ENCODE measurements around the gene PLEKHA7.
"Not testable (repeated sequence)": the region's sequence is repeated elsewhere in the genome, so short reads cannot be mapped to it uniquely, and the experiment has no call there.

The PLEKHA7 gene, protein sequence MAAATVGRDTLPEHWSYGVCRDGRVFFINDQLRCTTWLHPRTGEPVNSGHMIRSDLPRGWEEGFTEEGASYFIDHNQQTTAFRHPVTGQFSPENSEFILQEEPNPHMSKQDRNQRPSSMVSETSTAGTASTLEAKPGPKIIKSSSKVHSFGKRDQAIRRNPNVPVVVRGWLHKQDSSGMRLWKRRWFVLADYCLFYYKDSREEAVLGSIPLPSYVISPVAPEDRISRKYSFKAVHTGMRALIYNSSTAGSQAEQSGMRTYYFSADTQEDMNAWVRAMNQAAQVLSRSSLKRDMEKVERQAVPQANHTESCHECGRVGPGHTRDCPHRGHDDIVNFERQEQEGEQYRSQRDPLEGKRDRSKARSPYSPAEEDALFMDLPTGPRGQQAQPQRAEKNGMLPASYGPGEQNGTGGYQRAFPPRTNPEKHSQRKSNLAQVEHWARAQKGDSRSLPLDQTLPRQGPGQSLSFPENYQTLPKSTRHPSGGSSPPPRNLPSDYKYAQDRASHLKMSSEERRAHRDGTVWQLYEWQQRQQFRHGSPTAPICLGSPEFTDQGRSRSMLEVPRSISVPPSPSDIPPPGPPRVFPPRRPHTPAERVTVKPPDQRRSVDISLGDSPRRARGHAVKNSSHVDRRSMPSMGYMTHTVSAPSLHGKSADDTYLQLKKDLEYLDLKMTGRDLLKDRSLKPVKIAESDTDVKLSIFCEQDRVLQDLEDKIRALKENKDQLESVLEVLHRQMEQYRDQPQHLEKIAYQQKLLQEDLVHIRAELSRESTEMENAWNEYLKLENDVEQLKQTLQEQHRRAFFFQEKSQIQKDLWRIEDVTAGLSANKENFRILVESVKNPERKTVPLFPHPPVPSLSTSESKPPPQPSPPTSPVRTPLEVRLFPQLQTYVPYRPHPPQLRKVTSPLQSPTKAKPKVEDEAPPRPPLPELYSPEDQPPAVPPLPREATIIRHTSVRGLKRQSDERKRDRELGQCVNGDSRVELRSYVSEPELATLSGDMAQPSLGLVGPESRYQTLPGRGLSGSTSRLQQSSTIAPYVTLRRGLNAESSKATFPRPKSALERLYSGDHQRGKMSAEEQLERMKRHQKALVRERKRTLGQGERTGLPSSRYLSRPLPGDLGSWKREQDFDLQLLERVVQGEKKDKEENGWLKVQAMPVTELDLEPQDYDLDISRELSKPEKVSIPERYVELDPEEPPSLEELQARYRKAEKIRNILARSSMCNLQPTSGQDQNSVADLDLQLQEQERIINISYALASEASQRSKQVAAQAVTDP

DNA sequence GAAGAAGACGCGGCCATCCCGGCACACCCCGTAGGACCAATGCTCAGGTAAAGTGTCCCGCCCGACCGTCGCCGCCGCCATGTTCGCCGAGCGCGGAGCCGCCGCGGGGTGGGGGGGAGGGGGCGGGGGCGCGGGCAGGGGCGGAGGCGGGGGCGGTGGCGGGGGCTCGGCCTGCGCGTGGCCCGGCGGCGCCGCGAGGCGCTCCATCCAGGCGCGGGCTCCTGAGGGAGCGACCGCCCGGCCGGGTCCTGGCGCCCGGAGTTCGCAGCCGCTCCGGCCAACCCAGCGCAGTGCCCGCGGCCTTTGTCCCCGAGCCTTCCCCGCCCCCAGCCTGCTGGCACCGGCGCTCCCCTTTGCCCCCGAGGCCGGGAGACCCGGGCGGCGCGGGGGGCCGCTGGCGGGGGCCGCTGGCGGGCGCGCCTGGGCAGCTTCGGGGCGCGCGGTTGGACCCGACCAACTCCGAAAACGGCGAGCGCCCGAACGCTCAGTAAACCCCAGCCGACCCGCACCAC, at the start of gene PLEKHA7:
Gene PLEKHA7 (minus strand): TSS at position 94 of the 512 bp plus-strand sequence. CDS start 13 bp downstream, at position 81.
- in situ Hi-C loops (cut with MboI; ENCODE audit: low sequenced_read_pairs) = no loop called here

DNA sequence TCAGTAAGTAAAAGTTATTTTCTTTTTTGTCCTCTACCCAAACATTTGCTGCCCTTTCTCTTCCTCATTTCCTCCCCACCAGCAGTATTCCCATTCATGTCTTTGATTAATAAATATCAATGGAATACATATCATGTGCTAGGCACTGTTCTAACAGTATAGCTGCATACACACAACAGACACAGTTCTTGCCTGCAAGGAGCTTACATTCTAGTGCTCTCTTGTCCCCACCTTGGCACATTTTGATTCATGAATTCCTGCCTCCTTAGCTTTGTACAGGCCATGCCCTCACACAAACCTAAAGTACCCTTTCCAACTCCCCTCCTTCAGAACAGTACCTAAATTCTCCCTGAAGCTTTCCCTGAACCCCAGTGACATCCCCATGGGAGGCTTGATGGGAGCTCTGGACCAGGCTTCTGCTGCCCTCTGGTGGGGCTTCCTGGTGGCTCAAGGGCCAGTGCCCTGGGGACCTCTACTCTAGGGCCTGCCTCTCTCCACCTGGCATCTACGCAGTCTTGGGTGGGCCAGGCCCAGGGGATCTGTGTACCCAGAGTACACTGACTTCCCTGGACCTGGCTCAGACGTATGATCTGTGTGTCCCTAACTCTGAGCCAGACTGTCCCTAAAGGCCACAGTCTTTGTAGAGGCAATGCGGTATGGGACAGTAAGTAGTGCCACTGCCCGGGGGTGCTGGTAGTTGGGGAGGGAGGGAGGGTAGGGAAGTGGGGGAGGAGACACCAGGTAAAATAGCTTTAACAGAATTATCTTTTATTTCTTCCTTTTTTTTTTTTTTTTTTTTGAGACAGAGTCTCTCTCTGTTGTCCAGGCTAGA, 49.2 kb upstream of the PLEKHA7 start:
- in situ Hi-C loops (cut with MboI; ENCODE audit: low sequenced_read_pairs) = loop anchor here (10.0 kb wide), 1 partner anchor 279 kb away; no protein-coding TSS in a partner anchor

DNA sequence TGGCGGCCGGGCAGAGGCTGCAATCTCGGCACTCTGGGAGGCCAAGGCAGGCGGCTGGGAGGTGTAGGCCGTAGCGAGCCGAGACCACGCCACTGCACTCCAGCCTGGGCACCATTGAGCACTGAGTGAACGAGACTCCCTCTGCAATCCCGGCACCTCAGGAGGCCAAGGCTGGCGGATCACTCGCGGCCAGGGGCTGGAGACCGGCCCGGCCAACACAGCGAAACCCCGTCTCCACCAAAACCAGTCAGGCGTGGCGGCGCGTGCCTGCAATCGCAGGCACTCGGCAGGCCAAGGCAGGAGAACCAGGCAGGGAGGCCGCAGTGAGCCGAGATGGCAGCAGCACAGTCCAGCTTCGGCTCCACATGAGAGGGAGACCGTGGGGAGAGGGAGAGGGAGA, 36.9 kb upstream of the PLEKHA7 start:
- in situ Hi-C loops (cut with MboI; ENCODE audit: low sequenced_read_pairs) = not testable (repeated sequence)

DNA sequence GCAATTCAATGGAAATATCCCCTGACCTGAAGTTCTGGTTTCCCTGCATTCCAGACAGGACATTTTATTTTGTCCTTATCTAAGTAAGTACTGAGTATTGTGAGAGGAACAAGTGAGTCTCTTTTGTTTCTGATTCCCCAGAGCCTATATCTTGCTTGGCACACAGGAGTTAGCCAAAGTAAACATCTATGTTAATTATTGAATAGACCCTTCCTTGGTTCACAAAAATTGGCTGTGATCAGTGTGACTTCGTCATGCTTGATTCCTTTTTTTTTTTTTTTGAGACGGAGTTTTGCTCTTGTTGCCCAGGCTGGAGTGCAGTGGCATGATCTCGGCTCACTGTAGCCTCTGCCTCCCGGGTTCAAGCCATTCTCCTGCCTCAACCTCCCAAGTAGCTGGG, 34.3 kb upstream of the PLEKHA7 start:
- in situ Hi-C loops (cut with MboI; ENCODE audit: low sequenced_read_pairs) = not testable (repeated sequence)

DNA sequence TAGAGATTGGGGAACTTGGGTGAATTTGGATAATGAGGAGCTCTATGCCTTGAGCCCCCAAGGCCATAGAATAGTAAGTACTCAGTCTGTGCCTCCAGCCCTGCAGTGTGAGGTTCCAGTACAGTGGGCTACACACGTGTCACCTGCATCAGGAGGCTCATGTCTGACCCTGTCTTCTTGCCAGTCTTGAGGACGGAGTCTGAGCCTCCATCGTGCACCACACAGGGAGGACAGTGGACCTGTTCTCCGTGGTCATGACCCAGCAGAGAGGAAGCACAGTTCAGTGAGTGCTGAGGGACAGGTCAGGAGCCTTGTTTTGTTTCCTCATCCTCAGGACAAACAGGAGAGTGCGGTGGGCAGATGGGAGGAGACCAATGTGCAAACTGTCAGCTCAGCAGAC, 32.5 kb upstream of the PLEKHA7 start:
- in situ Hi-C loops (cut with MboI; ENCODE audit: low sequenced_read_pairs) = no loop called here

DNA sequence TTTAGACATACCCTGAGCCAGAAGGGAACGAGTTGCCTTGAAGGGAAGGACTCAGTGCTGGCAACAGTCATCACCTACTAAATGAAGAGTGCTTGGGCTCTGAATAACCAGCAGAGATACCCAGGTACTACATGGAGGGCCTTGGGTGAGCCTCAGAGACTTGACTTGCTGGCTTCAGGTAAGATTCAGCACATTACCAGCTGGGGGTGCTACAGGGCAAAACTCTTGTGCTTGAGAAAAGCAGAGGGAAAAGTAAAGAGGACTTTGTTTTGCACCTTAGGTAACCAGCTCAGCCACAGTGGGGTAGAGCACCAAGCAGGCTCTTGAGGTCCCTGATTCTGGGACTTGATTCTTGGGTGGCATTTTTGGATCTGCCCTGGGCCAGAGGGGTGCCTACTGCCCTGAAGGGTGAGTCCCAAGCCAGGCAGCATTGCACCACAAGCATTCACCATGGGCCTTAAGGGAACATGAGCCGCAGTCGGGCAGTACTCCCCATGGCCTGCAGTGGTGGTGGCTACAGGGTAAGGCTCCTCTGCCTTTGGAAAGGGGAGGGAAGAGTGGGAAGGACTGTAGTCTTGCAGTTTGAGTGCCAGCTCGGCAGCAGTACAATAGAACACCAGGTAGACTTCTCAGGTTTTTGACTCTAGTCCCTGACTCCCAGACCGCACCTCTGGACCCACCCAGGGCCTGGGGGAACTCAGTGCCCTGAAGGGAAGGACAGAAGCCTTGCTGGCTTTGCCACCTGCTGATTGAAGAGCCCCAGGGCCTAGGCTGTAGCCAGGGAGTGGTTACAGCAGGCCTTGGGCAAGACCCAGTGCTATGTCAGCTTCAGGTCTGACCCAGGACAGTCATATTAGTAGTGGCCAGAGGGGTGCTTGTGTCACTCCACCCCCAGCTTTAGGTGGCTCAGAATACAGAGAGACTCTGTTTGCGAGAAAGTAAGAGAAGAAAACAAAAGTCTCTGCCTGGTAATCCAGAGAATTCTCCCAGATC, 22.7 kb upstream of the PLEKHA7 start:
- in situ Hi-C loops (cut with MboI; ENCODE audit: low sequenced_read_pairs) = no loop called here

DNA sequence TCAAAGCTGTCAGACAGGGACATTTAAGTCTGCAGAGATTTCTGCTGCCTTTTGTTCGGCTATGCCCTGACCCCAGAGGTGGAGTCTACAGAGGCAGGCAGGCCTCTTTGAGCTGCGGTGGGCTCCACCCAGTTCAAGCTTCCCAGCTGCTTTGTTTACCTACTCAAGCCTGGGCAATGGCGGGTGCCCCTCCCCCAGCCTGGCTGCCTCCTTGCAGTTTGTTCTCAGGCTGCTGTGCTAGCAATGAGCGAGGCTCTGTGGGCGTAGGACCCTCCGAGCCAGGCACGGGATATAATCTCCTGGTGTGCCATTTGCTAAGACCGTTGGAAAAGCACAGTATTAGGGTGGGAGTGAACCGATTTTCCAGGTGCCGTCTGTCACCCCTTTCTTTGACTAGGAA, 19.8 kb upstream of the PLEKHA7 start:
- in situ Hi-C loops (cut with MboI; ENCODE audit: low sequenced_read_pairs) = not testable (repeated sequence)

DNA sequence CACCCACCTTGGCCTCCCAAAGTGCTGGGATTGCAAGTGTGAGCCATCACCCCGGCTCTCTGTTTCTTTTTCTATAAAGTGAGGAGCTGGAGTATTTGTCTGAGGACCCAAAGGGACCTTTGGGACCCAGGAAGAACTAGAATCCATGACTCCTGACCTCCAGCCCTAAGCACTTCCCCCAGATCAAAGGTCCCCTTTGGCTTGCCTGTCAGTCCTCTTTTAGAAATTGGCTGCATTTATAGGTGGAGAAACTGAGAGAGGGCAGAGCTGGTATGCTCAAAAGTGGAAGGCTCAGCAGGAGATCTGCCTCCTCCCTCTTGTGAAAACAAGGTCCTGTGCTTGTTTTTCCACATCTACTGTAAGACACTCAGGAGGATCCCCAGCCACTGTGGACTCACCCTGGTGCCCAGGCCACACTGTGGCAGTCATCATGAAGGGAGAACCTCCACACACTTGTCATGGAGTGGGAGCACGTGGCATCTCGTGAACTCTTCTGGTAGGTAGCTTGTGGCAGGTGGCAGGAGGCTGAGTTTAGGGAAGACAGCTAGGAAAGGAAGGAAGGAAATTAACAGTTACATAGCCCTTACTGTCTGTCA, 12.4 kb upstream of the PLEKHA7 start:
- in situ Hi-C loops (cut with MboI; ENCODE audit: low sequenced_read_pairs) = no loop called here

DNA sequence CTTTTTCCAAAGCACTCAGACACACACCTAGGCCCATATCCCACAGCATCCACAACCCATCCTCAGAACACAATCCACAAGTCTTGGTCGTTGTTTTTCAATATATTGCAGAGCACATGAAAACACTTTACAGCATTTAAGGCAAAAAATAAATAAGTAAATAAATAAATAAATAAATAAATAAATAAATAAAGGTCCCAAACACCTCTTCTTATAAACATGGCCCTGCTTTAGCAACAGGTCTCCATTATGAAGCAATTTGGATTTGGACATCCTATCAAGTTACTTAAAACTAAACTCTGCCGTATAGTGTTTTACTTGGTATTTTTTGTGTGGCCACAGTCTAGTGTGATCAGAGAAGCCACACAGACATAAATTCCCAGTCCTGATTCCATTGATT, 10.7 kb upstream of the PLEKHA7 start:
- in situ Hi-C loops (cut with MboI; ENCODE audit: low sequenced_read_pairs) = no loop called here

DNA sequence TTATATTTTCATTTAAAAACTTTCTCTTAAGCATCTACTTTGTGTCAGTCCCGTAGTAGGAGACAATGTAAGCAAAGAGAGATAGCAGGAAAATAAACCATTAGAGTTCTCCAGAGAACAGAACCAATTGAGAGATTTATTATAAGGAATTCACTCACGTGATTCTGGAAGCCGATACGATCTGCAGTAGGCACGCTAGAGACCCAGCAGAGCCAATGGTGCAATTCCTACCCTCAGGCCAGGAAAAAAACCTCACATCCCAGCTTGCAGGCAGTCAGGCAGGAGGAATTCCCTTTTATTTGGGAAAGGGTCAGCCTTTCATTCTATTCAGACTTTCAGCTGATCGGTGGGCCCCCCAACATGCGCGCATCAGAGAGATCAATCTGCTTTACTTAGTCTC, 7.3 kb upstream of the PLEKHA7 start:
- in situ Hi-C loops (cut with MboI; ENCODE audit: low sequenced_read_pairs) = no loop called here

DNA sequence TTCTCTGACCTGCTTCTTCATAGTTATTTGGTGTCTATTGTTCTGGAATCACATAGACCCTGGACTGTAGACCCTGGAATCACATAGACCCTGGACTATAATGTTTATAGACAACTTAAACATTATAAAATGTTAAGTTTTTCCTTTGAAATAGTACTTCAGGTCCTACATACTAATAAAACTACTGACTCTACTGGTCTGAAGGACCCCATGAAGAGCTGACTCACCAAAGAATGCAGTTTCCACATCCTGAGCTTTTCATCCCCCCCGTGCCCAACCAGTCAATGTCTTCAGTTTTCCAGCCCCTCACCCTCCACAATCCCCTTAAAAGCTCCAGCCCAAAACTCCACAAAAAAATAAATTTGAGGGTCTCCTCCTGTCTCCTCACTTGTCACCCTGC, 6.6 kb upstream of the PLEKHA7 start:
- in situ Hi-C loops (cut with MboI; ENCODE audit: low sequenced_read_pairs) = no loop called here

DNA sequence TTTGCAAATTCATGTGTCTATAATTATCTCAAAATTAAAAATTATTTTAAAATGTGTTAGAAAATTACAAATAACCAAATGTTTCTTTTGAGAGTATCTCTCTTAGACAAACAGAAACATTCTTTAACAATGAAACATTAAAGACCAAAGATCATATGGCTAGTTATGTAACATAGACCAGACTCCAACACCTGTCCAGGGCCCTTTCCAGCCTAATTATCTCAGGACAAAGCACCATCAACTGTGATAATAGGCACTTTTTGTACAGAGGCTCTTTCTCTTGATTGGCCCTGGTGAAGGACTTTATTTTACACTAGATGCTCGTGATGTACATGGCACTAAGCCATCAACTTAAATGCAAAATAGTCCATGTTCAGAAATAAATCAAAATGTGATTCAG, 5.0 kb upstream of the PLEKHA7 start:
- in situ Hi-C loops (cut with MboI; ENCODE audit: low sequenced_read_pairs) = no loop called here

DNA sequence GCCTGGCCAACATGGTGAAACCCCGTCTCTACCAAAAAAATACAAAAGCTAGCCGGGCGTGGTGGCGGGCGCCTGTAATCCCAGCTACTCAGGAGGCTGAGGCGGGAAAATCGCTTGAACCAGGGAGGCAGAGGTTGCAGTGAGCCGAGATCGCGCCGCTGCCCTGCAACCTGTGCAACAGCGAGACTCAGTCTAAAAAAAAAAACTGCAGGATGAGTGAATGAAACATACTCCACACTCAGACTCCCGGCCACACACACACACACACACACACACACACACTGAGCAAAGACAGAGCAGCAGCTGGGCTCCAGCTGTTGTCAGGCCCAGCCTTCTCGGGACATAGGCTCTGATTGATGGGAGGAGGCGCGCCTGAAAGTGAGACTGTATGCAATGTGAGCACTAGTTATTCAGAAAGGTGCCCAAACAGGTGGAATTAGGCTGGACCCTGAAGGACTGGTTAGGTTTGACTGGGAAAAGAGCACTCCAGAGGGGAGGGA, 1.5 kb upstream of the PLEKHA7 start:
- in situ Hi-C loops (cut with MboI; ENCODE audit: low sequenced_read_pairs) = no loop called here

DNA sequence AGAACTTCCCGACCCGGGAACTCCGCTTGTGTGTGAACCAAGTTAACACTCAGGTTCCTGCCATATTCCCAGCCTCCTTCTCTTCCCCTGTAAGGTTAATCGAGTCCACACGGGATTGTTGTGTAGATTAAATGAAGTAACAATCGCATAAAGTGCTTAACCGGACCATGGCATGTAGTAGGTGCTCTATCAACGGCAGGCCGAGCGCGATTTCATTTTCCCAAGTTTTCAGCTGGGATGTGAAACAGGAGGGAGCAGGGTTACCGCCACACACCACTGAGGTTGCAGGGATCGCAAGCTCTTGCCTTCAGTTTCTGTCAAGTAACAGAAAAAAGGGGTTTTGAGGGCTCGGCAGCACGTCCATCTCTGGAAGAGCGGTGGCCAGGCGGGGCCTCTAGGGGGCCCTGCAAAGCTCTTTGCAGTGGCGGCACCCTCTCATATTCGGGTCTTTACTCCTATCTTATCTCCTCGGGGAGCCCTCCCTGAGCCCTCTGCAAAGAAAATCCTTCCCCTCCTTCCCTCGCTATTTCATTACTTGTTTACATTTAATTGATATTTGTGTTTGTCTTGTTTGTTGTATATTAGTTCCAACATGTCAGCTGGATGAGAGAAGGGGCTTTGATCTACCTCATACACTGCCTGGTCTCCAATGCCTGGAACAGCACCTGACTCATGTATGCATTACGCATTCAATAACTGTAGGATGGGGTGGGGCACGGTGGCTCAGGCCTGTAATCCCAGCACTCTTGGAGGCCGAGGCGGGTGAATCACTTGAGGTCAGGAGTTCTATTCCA, 816 bp upstream of the PLEKHA7 start:
- in situ Hi-C loops (cut with MboI; ENCODE audit: low sequenced_read_pairs) = no loop called here

DNA sequence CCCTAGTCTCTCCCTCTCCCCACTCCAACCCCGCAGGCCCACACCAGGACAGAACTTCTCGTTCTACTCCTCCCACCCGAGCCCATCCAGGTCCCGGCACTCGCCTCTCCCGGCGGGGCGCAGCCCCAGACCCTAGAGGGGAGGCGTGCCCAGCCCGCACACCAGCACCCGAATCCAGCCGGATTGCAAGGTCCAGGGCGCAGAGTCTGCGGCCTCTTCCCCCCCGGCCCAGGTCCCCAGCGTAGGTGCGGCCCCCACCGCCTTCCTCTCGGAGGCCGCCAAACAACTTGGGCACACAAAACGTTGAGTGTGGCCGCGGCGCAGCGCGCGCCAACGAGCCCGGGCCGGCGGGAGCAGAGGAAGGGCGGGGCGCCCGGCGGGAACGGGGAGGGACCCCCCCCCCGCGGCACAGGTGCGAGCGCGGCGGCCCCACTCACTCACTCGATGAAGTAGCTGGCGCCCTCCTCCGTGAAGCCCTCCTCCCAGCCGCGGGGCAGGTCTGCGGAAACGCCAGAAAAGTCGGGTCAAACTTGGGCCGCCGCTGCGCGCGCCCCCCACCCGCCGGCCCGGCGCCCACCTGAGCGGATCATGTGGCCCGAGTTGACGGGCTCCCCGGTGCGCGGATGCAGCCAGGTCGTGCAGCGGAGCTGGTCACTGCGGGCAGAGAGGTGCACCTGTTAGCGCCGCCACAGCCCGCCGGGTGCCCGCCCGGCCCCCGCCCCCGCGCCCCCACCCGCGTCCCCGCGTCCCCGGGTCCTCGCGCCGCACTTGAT, 480 bp downstream of the PLEKHA7 start:
- in situ Hi-C loops (cut with MboI; ENCODE audit: low sequenced_read_pairs) = no loop called here

DNA sequence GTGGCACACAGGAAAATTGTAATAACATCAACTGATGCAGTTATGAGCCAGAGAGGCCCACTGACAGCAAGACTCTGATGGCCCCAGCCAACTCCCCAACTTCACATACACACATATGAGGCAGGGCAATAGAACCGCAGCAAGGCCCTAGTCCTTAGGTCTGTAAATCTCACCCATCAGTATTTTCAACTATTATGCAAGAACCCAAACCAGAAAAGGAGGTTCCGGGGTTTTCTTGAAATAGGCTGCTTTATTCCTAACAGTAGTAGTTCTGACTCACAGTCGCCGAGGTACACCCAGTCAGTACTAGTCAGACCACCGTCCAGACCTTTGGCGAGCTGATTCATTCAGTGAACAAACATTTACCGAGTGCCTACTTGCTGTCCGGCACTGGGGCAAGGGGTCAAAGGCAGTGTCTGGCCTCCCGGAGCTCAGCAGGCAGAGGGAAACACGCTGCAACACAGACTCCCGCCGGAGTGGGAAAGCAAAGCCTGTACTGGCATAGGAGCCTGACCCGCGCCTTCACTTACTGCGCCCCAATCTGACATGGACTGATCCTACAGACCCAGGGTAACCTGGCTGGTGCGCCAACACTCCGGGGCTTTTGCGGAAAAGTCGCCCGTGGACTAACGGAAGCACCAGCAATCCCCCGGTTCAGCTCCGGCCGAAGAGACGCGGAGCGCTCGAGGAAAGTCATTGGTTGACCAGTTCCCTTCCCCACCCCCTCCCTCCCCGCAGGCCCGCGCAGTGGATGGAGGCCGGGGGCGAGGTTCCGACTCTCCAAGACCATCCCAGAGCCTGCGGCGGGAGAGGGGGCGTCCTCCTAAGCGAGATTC, 1.3 kb downstream of the PLEKHA7 start:
- in situ Hi-C loops (cut with MboI; ENCODE audit: low sequenced_read_pairs) = no loop called here

Measured in HL-60/S4 treated with retinoic acid at 250 ng/mL for 4 days and 3 days (cell line).